ENCODE data around the gene CBLN4. TPM values are rescaled to one million over a fixed set of nuclear protein-coding genes. Genes with fewer than 3 reads are reported as not detected.

CBLN4 gene
- total and polyA plus RNA-seq, 10 of the 15 experiments (the other 5 are each of a cell fraction or from before 2014, with no cell fraction given): not detected

GRCh38 chr20:56001890-56002289, 3.4 kb downstream of the CBLN4 start:
- Histone ChIP-seq H3K27me3 (replicated peaks in 1 of 2; ENCODE audit: control insufficient read depth in 2 of 2, insufficient read depth in 2 of 2, low read length in 1 of 2) (no peaks in the 10 kb centered on the region), H3K4me2 (ENCODE audit: control insufficient read depth, insufficient read depth) (no peak overlapping the region), H3K4me1 (ENCODE audit: control insufficient read depth, insufficient read depth, low read length) (no peaks in the 10 kb centered on the region), H3K4me3 (no peak overlapping the region), H3K79me2 (ENCODE audit: control insufficient read depth, insufficient read depth, low read length) (no peaks in the 10 kb centered on the region), H3K9ac (ENCODE audit: control insufficient read depth, insufficient read depth, low read length) (no peak overlapping the region), H3K9me3 (replicated peaks; ENCODE audit: control insufficient read depth, insufficient read depth, low read length) (no peaks in the 10 kb centered on the region; the same call in 2 of the 3 replicates), H4K20me1 (ENCODE audit: control insufficient read depth, insufficient read depth) (no peaks in the 10 kb centered on the region), H3K27ac (ENCODE audit: control insufficient read depth, insufficient read depth) (no peak overlapping the region), H2AFZ (ENCODE audit: control insufficient read depth, low read depth, low read length) (no peak overlapping the region), H3K36me3 (ENCODE audit: control insufficient read depth in 2 of 2, insufficient read depth in 2 of 2, low read length in 1 of 2) (no peaks in the 10 kb centered on the region)
- 10% methylated on average over 3 of the region's 3 CpGs for WGBS (ENCODE audit: insufficient coverage, insufficient replicate concordance, low lambda C conversion rate, missing lambda C conversion rate)
- ATAC-seq (no peak), DNase-seq (ENCODE audit: low read depth, low spot score) (no peak), FAIRE-seq (no peak)
- SMC1A ChIA-PET (ENCODE audit: uncharacterized antibody, unreplicated experiment): no interaction called here
- RAD21 ChIA-PET (ENCODE audit: unreplicated experiment): no interaction called here
- POLR2A ChIA-PET: no interaction called here
- no peak for TF ChIP-seq SIN3A (IDR thresholded peaks at IDR 0.05; ENCODE audit: low read depth, low read length)
- TF ChIP-seq RBBP5 (conservative IDR thresholded peaks at IDR 0.05): no peak
- TF ChIP-seq CTCF (IDR thresholded peaks at IDR 0.05 in 2 of 3, conservative IDR thresholded peaks at IDR 0.05 in 1 of 3; ENCODE audit: control insufficient read depth in 2 of 3, extremely low read depth in 1 of 3, insufficient read depth in 1 of 3, low read depth in 3 of 3, low read length in 3 of 3): no peak
- TF ChIP-seq ETV6 (conservative IDR thresholded peaks at IDR 0.05 in 1 of 2, IDR thresholded peaks at IDR 0.05 in 1 of 2; ENCODE audit: borderline replicate concordance in 1 of 2, low read depth in 1 of 2): no peak
- no peak for TF ChIP-seq CEBPZ (IDR thresholded peaks at IDR 0.05; ENCODE audit: low read depth, low read length)
- TF ChIP-seq ZZZ3 (IDR thresholded peaks at IDR 0.05; ENCODE audit: control insufficient read depth, insufficient read length, low read depth): no peak
- TF ChIP-seq IKZF1 (conservative IDR thresholded peaks at IDR 0.05): no peak
- TF ChIP-seq MAX (IDR thresholded peaks at IDR 0.05; ENCODE audit: low read depth, low read length): no peak
- no peak for TF ChIP-seq STAT3 (IDR thresholded peaks at IDR 0.05; ENCODE audit: low read depth, low read length)
- no peak for TF ChIP-seq USF2 (IDR thresholded peaks at IDR 0.05; ENCODE audit: borderline replicate concordance, low read depth, low read length)
- TF ChIP-seq ZNF384 (IDR thresholded peaks at IDR 0.05; ENCODE audit: borderline replicate concordance, low read depth, low read length): no peak
- TF ChIP-seq EP300 (IDR thresholded peaks at IDR 0.05; ENCODE audit: borderline replicate concordance in 1 of 2, control insufficient read depth in 1 of 2, low read depth in 2 of 2, low read length in 2 of 2): no peak
- TF ChIP-seq SIX5 (IDR thresholded peaks at IDR 0.05; ENCODE audit: low read depth, low read length, severe bottlenecking): no peak
- no peak for TF ChIP-seq BMI1 (IDR thresholded peaks at IDR 0.05; ENCODE audit: borderline replicate concordance)
- TF ChIP-seq POLR2AphosphoS2 (IDR thresholded peaks at IDR 0.05; ENCODE audit: low read depth, low read length): no peak
- no peak for TF ChIP-seq NR2C1 (IDR thresholded peaks at IDR 0.05)
- no peak for TF ChIP-seq CREM (IDR thresholded peaks at IDR 0.05; ENCODE audit: low read depth)
- no peak for TF ChIP-seq SREBF2 (IDR thresholded peaks at IDR 0.05; ENCODE audit: low read length)
- no peak for TF ChIP-seq SMAD5 (IDR thresholded peaks at IDR 0.05; ENCODE audit: low read depth)
- no TSS peak for BruUV-seq (replicated peaks)
- intact Hi-C loops (cut with micrococcal nuclease; ENCODE audit: unreplicated experiment): no loop called here
- CTCF ChIA-PET: no interaction called here
- in situ Hi-C loops (cut with MboI): no loop called here

Measured in GM12878 (cell line).